Tibial artery (tissue), 4 donors: Measurements from ENCODE around the gene HELZ2.

Experiments used
- DNase-seq, 2 donors: peaks; one replicate each; pipeline ENCODE4 v3.0.0-alpha.2; 2019
- H3K27ac ChIP-seq, 2 donors: fragments of 200-600 bp; sonication (generic) in 1 of 2; 1 replicate in 1 of 2; 2 replicates in 1 of 2; pipeline ENCODE4 v1.5.1; 2018 to 2019; ENCODE audit warnings: mild to moderate bottlenecking in 1 of 2
- H3K27me3 ChIP-seq, 2 donors: fragments of 200-600 bp; sonication (generic) in 1 of 2; one replicate each; pipeline versions ENCODE4 v1.5.1 to v1.6.0; 2016 to 2019
- H3K36me3 ChIP-seq, 3 donors: fragments of 200-600 bp; sonication (generic) in 2 of 3; one replicate each; pipeline ENCODE4 v1.5.1; 2016 to 2019; ENCODE audit warnings: mild to moderate bottlenecking in 2 of 3
- H3K4me1 ChIP-seq, 4 donors: fragments of 200-600 bp; sonication (generic) in 2 of 4; 1 replicate in 3 of 4; 2 replicates in 1 of 4; pipeline ENCODE4 v1.5.1; 2016 to 2019
- H3K4me3 ChIP-seq, 2 donors: fragments of 200-600 bp; sonication (generic) in 1 of 2; 1 replicate in 1 of 2; 2 replicates in 1 of 2; pipeline ENCODE4 v1.5.1; 2018 to 2019; ENCODE audit warnings: mild to moderate bottlenecking in 2 of 2
- H3K9me3 ChIP-seq, 3 donors: fragments of 200-600 bp; sonication (generic) in 1 of 3; one replicate each; pipeline ENCODE4 v1.5.1; 2016 to 2019
- CTCF ChIP-seq, 2 experiments: fragments of 200-600 bp in 1 of 2; fragments of 450-650 bp in 1 of 2; IDR thresholded peaks; one replicate each; pipeline ENCODE4 v1.5.1; 2017 to 2019; ENCODE audit warnings: antibody characterized with exemption in 2 of 2, mild to moderate bottlenecking in 1 of 2, moderate library complexity in 1 of 2
- intact Hi-C: fragments of 100-400 bp; cut with DNase I; formaldehyde crosslinking; loops from one replicate; pipeline ENCODE4 v1.15.0; 2023; ENCODE audit warnings: low total_unique reads

Gene HELZ2

DNA sequence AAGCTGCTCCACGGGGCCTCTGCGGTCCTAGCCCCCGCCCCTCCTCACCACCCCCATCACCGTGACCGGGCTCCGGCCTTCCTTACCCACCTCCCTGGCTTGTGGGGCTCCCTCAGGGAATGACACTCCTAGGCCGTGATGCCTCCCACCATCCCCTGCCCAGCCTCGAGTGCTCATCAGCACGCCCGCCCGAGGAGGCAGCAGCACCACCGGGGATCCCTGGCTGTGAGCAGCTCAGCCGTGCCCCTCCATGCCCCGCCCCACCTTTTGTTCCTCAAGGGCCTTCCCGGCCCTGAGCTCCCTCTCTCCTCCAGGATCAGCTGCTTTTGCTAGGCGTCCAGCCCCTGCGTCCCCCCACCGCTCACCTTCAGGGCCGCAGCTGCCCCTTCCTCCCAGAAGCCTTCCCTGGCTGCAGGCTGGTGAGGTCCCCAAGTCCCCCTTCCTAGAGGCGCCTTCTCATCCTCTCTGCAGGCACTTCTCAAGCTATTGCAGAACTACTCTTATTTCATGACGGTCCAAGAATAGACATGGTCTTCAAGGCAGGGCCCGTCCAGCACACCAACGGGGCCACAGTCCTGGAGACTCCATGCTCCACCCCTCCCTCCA lies 17.1 kb downstream of the HELZ2 start:
- Histone ChIP-seq H3K4me3 (no peak overlapping the region), H3K4me1 (peaks cover 0 to 14% (median 9%) of the 10 kb centered on the region in 4 donors), H3K9me3 (no peaks in the 10 kb centered on the region), H3K27me3 (peaks cover 0 to 28% of the 10 kb centered on the region in 2 donors), H3K36me3 (peaks cover 0 to 36% (median 34%) of the 10 kb centered on the region in 3 donors), H3K27ac (no peak overlapping the region)
- DNase-seq: no peak
- TF ChIP-seq CTCF (IDR thresholded peaks at IDR 0.05): no peak
- intact Hi-C loops: no loop called here

- Histone ChIP-seq H3K27me3 (peaks cover 0 to 28% of the 10 kb centered on the region in 2 donors), H3K36me3 (peaks cover 0 to 25% (median 23%) of the 10 kb centered on the region in 3 donors), H3K4me1 (peaks cover 0 to 14% (median 9%) of the 10 kb centered on the region in 4 donors), H3K4me3 (no peak overlapping the region), H3K27ac (no peak overlapping the region), H3K9me3 (no peaks in the 10 kb centered on the region)
- intact Hi-C loops: no loop called here
- TF ChIP-seq CTCF (IDR thresholded peaks at IDR 0.05): no peak
- DNase-seq: no peak
Measured at GRCh38 chr20:63555661-63556381, 18.2 kb downstream of the HELZ2 start.

GRCh38 chr20:63554361-63555278 lies 19.4 kb downstream of the HELZ2 start:
- Histone ChIP-seq H3K4me1 (peaks cover 0 to 14% (median 9%) of the 10 kb centered on the region in 4 donors), H3K4me3 (peak overlapping the region; percentile 40 to 49), H3K27me3 (peaks cover 0 to 40% of the 10 kb centered on the region in 2 donors), H3K27ac (no peak overlapping the region), H3K9me3 (no peaks in the 10 kb centered on the region), H3K36me3 (peaks cover 0 to 13% (median 11%) of the 10 kb centered on the region in 3 donors)
- TF ChIP-seq CTCF (IDR thresholded peaks at IDR 0.05): no peak
- intact Hi-C loops: no loop called here
- DNase-seq: no peak

DNA sequence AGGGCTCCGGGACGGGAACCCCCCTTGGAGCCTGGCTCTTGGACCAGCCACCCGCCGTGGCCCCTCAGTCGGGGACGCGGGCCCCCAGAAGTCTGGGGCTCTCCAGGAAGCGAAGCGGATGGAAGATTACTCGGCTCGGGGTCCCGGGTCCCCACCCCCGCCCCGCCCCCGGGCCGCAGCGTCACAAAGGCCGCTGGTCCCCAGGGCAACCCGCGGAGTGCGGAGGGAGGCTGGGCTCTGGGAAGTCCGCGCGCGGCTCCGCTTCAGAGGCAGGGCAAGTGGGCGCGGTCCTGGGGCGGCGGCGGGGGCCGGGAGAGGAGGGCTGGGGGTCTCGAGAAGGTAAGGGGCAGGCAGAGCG lies 20.1 kb downstream of the HELZ2 start, which contains the start of gene FNDC11:
FNDC11 (plus strand) TSS at position 227 of the 358 bp plus-strand sequence. CDS start 1,505 bp downstream, outside the sequence.
- H3K9me3 ChIP-seq: no peaks in the 10 kb centered on the region
- peaks cover 0 to 9% (median 8%) of the 10 kb centered on the region in 3 donors for H3K36me3 ChIP-seq
- H3K27ac ChIP-seq: no peak within 1 kb of the TSS
- intact Hi-C loops: no loop called here
- H3K27me3 ChIP-seq: peaks cover 0 to 46% of the 10 kb centered on the region in 2 donors
- H3K4me3 ChIP-seq: peak within 1 kb of the TSS; percentile 40 to 49
- DNase-seq: no peak
- peaks cover 0 to 14% (median 9%) of the 10 kb centered on the region in 4 donors for H3K4me1 ChIP-seq
- TF ChIP-seq CTCF (IDR thresholded peaks at IDR 0.05): no peak

DNA sequence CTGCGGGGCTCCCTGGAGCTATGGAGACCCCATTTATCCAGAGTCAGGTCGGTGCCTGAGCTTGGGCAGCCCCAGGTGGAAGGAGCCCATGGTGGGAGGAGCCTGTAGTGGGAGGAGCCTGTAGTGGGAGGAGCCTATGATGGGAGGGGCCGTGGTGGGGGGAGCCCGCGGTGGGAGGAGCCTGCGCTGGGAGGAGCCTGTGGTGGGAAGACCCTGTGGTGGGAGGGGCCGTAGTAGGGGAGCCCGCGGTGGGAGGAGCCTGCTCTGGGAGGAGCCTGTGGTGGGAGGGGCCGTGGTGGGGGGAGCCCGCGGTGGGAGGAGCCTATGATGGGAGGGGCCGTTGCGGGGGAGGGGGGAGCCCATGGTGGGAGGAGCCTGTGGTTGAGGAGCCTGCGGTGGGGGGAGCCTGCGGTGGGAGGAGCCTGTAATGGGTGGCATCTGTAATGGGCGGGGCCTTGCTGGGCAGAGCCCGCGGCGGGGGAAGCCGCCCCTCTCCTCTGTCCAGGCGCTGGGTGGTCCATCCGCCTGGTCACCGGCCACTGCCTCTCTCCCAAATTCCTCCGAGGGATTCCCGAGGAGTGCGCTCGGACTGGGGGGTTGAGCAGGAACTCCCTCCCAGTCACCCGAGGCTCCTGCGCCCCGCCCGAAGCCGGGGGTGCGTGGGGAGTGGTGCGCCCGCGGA lies 20.6 kb downstream of the HELZ2 start:
- Histone ChIP-seq H3K27me3 (peaks cover 0 to 52% of the 10 kb centered on the region in 2 donors), H3K9me3 (no peaks in the 10 kb centered on the region), H3K27ac (no peak overlapping the region), H3K4me1 (peaks cover 0 to 14% (median 9%) of the 10 kb centered on the region in 4 donors), H3K4me3 (peak overlapping the region; percentile 40 to 49), H3K36me3 (peaks cover 0 to 5% (median 3%) of the 10 kb centered on the region in 3 donors)
- peak; percentile 74 to 85 for DNase-seq
- no peak for TF ChIP-seq CTCF (IDR thresholded peaks at IDR 0.05)
- intact Hi-C loops: no loop called here
